K562 (cell line): Measurements from ENCODE around the gene ARFRP1. TPM values are rescaled to one million over a fixed set of nuclear protein-coding genes. Genes with fewer than 3 reads are reported as not detected.

ENCODE experiments used
- ATAC-seq: fragments of 200-7000 bp; cut with Tn5 transposase; 3 replicates; pipeline ENCODE4 v1.9.1; 2020; ENCODE audit warnings: moderate library complexity
- BruUV-seq: library from RNA; stranded (reverse); fragments of 400-500 nt; replicated peaks from 2 replicates; lab custom pipeline; 2021; lab: Mats Ljungman, UMichigan
- CTCF ChIA-PET: fragments of 300-600 bp; formaldehyde crosslinking; extraction: SDS; loops from one replicate; lab custom pipeline; 2021; ENCODE audit warnings: low intra/inter-chr PET ratio; lab: Yijun Ruan, JAX
- POLR2A ChIA-PET: fragments of 300-600, 350-650 bp; sonication (Branson Sonifier 250); formaldehyde crosslinking; extraction: SDS; loops from one replicate; lab custom pipeline; 2021; ENCODE audit warnings: antibody characterized with exemption, inconsistent platforms; lab: Yijun Ruan, JAX
- DNase-seq, 4 experiments: peaks; one replicate each; pipeline versions ENCODE4 v3.0.0 to v3.0.0-alpha.2; 2011 to 2018; ENCODE audit warnings: low spot score in 3 of 4, mixed read lengths in 3 of 4; ENCODE audit errors: extremely low read depth in 1 of 4
- FAIRE-seq: peaks from 2 replicates; lab custom pipeline; 2011; peaks lifted over from hg19 to GRCh38; lab: Jason Lieb, UNC
- H2AFZ ChIP-seq: 2 replicates; pipeline ENCODE4 v1.6.0; 2011; ENCODE audit warnings: low read depth, low read length, control low read depth, inconsistent platforms
- H3K27ac ChIP-seq: fragments of 200-600 bp; 3 replicates; pipeline ENCODE4 v1.8.0; 2011; ENCODE audit warnings: low read depth, mild to moderate bottlenecking, control low read depth, inconsistent platforms, low read length, moderate library complexity, mixed read lengths; ENCODE audit errors: extremely low read depth
- H3K27me3 ChIP-seq, 2 experiments: fragments of 300-600 bp in 1 of 2; 2 replicates in 1 of 2; 3 replicates in 1 of 2; pipeline versions ENCODE4 v1.6.0 to v1.8.0; 2011; ENCODE audit warnings: inconsistent platforms in 2 of 2, low read length in 2 of 2, mild to moderate bottlenecking in 1 of 2, mixed read lengths in 1 of 2, moderate library complexity in 1 of 2; ENCODE audit not compliant: control insufficient read depth in 2 of 2, insufficient read depth in 2 of 2
- H3K36me3 ChIP-seq: fragments of 300-600 bp; 3 replicates; pipeline ENCODE4 v1.8.0; 2011; ENCODE audit warnings: mild to moderate bottlenecking, low read length, inconsistent platforms; ENCODE audit not compliant: control insufficient read depth, insufficient read depth
- H3K4me1 ChIP-seq, 2 experiments: fragments of 200-600 bp in 1 of 2; replicated peaks in 1 of 2; 2 replicates in 1 of 2; 3 replicates in 1 of 2; pipeline versions ENCODE4 v1.5.1 to v1.8.0; 2011; ENCODE audit warnings: inconsistent platforms in 2 of 2, low read length in 2 of 2, mild to moderate bottlenecking in 1 of 2, mixed read lengths in 1 of 2, moderate library complexity in 1 of 2; ENCODE audit not compliant: control insufficient read depth in 2 of 2, insufficient read depth in 2 of 2
- H3K4me2 ChIP-seq: 2 replicates; pipeline ENCODE4 v1.6.1; 2011; ENCODE audit warnings: low read length, control low read depth, inconsistent platforms, mixed read lengths; ENCODE audit not compliant: insufficient read depth
- H3K4me3 ChIP-seq: fragments of 200-600 bp; sonication (generic), shearing (Covaris generic); 2 replicates; pipeline ENCODE4 v1.5.1; 2016; ENCODE audit warnings: control low read depth, inconsistent platforms
- H3K79me2 ChIP-seq: fragments of 200-600 bp; 3 replicates; pipeline ENCODE4 v1.8.0; 2011; ENCODE audit warnings: low read length, inconsistent platforms; ENCODE audit not compliant: control insufficient read depth, insufficient read depth
- H3K9ac ChIP-seq, 2 experiments: 2 replicates each; pipeline versions ENCODE4 v1.6.0 to v1.6.1; 2011; ENCODE audit warnings: low read depth in 2 of 2, low read length in 2 of 2, control low read depth in 1 of 2, inconsistent platforms in 1 of 2, mild to moderate bottlenecking in 1 of 2, mixed read lengths in 1 of 2; ENCODE audit not compliant: insufficient read depth in 1 of 2
- H3K9me1 ChIP-seq: one replicate; pipeline ENCODE4 v1.6.0; 2011; ENCODE audit warnings: inconsistent platforms, mild to moderate bottlenecking, low read length, moderate library complexity; ENCODE audit not compliant: control insufficient read depth, insufficient read depth
- H3K9me3 ChIP-seq: replicated peaks from 2 replicates; pipeline ENCODE4 v1.5.1; 2011; ENCODE audit warnings: low read depth, low read length, inconsistent platforms; ENCODE audit not compliant: control insufficient read depth, insufficient read depth
- H4K20me1 ChIP-seq: replicated peaks from 2 replicates; pipeline ENCODE4 v1.6.1; 2011; ENCODE audit warnings: low read length, inconsistent platforms, mixed read lengths; ENCODE audit not compliant: control insufficient read depth, insufficient read depth
- EGR1 ChIP-seq: fragments of 450-650 bp; conservative IDR thresholded peaks from 2 replicates; pipeline ENCODE4 v1.6.1; 2017; ENCODE audit warnings: mild to moderate bottlenecking
- FOSL1 ChIP-seq: fragments of 200-800 bp; sonication (Bioruptor generic); conservative IDR thresholded peaks from 2 replicates; pipeline ENCODE4 v1.6.1; 2016; ENCODE audit warnings: missing genetic modification characterization, missing compliant biosample characterization
- NFE2 ChIP-seq: IDR thresholded peaks from 2 replicates; pipeline ENCODE4 v1.6.1; 2014; ENCODE audit warnings: antibody characterized with exemption, low read depth
- POLR2G ChIP-seq: fragments of 200-400 bp; formaldehyde crosslinking; IDR thresholded peaks from 2 replicates; pipeline ENCODE4 v1.6.1; 2017; ENCODE audit warnings: low read depth, mild to moderate bottlenecking, antibody characterized with exemption, low read length, moderate library complexity
- RFX1 ChIP-seq: fragments of 450-650 bp; IDR thresholded peaks from 2 replicates; pipeline ENCODE4 v1.6.1; 2016; ENCODE audit warnings: mild to moderate bottlenecking, moderate library complexity
- TRIM24 ChIP-seq, 2 experiments: fragments of 450-650 bp; IDR thresholded peaks; 2 replicates each; pipeline ENCODE4 v1.6.1; 2016
- WGBS: fragments of 100-300 bp; shearing (Covaris generic); methylation state at CpG from one replicate; pipeline ENCODE4 v1.1.6; 2016; ENCODE audit warnings: low coverage, mixed read lengths; ENCODE audit not compliant: insufficient coverage; ENCODE audit errors: missing lambda C conversion rate; 5-methylcytosine and 5-hydroxymethylcytosine counted together
- in situ Hi-C: fragments of 300-500 bp; cut with MboI; formaldehyde crosslinking; loops from 4 replicates; pipeline ENCODE4 v1.15.0; 2018; ENCODE audit warnings: inconsistent platforms, mixed read lengths
- intact Hi-C: fragments of 100-400 bp; cut with micrococcal nuclease; formaldehyde crosslinking; loops from 2 replicates; pipeline ENCODE4 v1.14.2; 2022
- polyA plus RNA-seq, 8 experiments: library from polyadenylated mRNA; depleted of rRNA in 4 of 8; stranded (reverse) in 5 of 8; unstranded in 3 of 8; fragments of >200 nt; fragmentation: Nextera tagmentation in 2 of 8; fragmentation: Illumina TruSeq in 1 of 8; extraction: Ambion mirVana in 2 of 8; extraction: Trizol in 1 of 8; gene quantifications; 2 replicates each; pipeline versions ENCODE4 v1.2.1 to v1.2.3, GENCODE V29; 2011 to 2014; ENCODE audit warnings: inconsistent platforms in 1 of 8, missing spikeins in 1 of 8
- total RNA-seq, 7 experiments: library from RNA; depleted of rRNA in 6 of 7; stranded (reverse); fragments of >200 nt in 6 of 7; fragmentation: Illumina TruSeq in 2 of 7; extraction: Trizol in 2 of 7; gene quantifications; 2 replicates each; pipeline versions ENCODE4 v1.2.1 to v1.2.3, GENCODE V29; 2011 to 2021; ENCODE audit warnings: low replicate concordance in 1 of 7
- TF ChIP-seq, protein P1 (sequence below): sonication (generic); formaldehyde crosslinking; IDR thresholded peaks from 2 replicates; pipeline ENCODE4 v1.8.1; 2023; ENCODE audit warnings: mild to moderate bottlenecking, missing genetic modification reagents
- TF ChIP-seq, protein P2 (sequence below): sonication (generic); formaldehyde crosslinking; IDR thresholded peaks from 2 replicates; pipeline ENCODE4 v1.8.0; 2022; ENCODE audit warnings: missing genetic modification reagents, mild to moderate bottlenecking, moderate library complexity, borderline replicate concordance
- TF ChIP-seq, protein P3 (sequence below): sonication (generic); IDR thresholded peaks from 2 replicates; pipeline ENCODE4 v1.6.1; 2016
- TF ChIP-seq, protein P4 (sequence below), 3 experiments: fragments of 200-800 bp in 1 of 3; fragments of 250-450 bp in 1 of 3; fragments of 450-650 bp in 1 of 3; sonication (Bioruptor Pico) in 1 of 3; sonication (Bioruptor generic) in 1 of 3; formaldehyde crosslinking in 1 of 3; IDR thresholded peaks; 2 replicates each; pipeline versions ENCODE4 v1.6.1 to v1.8.0; 2016 to 2022; ENCODE audit warnings: mild to moderate bottlenecking in 2 of 3, missing genetic modification characterization in 2 of 3, missing compliant biosample characterization in 1 of 3, moderate library complexity in 1 of 3

The ARFRP1 gene
- total and polyA plus RNA-seq, 9 of the 15 experiments (the other 6 are each of a cell fraction or from before 2014, with no cell fraction given) = 2.2 to 78.9 (median 37.3) TPM

DNA sequence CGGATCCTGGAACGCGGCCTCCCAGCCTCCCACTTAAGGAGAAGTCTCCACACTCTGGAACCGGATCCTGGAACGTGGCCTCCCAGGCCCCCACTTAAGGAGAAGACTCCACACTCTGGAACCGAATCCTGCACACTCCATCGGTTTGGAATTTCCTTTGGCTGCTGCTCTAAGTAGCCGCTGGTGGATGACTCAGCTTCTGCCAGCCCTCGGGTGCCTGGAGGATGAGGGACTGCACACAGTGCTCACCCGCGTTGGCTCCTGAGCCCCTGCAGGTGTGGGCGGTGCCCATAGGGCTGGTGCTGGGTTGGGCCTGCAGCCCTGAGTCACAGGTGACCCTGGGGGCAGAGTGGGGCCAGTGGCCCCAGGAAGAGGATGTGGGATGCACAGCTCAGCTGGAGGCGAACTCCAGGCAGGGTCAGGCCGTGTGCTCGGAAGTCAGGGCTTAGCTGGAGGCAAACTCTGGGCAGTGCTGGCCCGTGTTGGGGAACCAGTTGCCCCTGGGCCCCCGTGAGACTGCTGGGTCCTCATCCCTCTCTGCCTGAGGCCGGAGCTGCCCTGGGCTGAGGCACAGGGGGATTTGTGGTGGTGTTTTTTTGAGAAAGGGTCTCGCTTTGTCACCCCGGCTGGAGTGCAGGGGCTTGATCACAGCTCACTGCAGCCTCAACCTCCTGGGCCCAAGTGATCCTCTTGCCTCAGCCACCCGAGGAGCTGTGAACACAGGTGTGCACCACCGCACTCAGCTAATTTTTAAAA, 25.2 kb downstream of the ARFRP1 start:
- peak overlapping the region in 1 of 2 experiments; percentile 78; a peak in 2 of 4 replicates for H3K9ac ChIP-seq
- POLR2A ChIA-PET = interaction anchor here (0.6 to 2.1 kb wide), 7 partner anchors 9 to 398 kb away, joined by 3 to 7 read pairs (median 3); no protein-coding TSS in a partner anchor
- TF ChIP-seq NFE2 = peak; percentile 10; the same call in 1 of the 2 replicates
- peak; percentile 69 for TF ChIP-seq POLR2G
- peak; percentile 30; the same call in 1 of the 2 replicates for TF ChIP-seq FOSL1 (tag)
- no peak for TF ChIP-seq RFX1
- TF ChIP-seq, protein P1, sequence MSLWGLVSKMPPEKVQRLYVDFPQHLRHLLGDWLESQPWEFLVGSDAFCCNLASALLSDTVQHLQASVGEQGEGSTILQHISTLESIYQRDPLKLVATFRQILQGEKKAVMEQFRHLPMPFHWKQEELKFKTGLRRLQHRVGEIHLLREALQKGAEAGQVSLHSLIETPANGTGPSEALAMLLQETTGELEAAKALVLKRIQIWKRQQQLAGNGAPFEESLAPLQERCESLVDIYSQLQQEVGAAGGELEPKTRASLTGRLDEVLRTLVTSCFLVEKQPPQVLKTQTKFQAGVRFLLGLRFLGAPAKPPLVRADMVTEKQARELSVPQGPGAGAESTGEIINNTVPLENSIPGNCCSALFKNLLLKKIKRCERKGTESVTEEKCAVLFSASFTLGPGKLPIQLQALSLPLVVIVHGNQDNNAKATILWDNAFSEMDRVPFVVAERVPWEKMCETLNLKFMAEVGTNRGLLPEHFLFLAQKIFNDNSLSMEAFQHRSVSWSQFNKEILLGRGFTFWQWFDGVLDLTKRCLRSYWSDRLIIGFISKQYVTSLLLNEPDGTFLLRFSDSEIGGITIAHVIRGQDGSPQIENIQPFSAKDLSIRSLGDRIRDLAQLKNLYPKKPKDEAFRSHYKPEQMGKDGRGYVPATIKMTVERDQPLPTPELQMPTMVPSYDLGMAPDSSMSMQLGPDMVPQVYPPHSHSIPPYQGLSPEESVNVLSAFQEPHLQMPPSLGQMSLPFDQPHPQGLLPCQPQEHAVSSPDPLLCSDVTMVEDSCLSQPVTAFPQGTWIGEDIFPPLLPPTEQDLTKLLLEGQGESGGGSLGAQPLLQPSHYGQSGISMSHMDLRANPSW = no peak
- TF ChIP-seq, protein P2, sequence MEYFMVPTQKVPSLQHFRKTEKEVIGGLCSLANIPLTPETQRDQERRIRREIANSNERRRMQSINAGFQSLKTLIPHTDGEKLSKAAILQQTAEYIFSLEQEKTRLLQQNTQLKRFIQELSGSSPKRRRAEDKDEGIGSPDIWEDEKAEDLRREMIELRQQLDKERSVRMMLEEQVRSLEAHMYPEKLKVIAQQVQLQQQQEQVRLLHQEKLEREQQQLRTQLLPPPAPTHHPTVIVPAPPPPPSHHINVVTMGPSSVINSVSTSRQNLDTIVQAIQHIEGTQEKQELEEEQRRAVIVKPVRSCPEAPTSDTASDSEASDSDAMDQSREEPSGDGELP = peak; percentile 40; the same call in 1 of the 2 replicates
- TF ChIP-seq, protein P3, sequence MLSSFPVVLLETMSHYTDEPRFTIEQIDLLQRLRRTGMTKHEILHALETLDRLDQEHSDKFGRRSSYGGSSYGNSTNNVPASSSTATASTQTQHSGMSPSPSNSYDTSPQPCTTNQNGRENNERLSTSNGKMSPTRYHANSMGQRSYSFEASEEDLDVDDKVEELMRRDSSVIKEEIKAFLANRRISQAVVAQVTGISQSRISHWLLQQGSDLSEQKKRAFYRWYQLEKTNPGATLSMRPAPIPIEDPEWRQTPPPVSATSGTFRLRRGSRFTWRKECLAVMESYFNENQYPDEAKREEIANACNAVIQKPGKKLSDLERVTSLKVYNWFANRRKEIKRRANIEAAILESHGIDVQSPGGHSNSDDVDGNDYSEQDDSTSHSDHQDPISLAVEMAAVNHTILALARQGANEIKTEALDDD = no peak
- TF ChIP-seq TRIM24 (IDR thresholded peaks at IDR 0.05) = no peak
- TF ChIP-seq, protein P4, sequence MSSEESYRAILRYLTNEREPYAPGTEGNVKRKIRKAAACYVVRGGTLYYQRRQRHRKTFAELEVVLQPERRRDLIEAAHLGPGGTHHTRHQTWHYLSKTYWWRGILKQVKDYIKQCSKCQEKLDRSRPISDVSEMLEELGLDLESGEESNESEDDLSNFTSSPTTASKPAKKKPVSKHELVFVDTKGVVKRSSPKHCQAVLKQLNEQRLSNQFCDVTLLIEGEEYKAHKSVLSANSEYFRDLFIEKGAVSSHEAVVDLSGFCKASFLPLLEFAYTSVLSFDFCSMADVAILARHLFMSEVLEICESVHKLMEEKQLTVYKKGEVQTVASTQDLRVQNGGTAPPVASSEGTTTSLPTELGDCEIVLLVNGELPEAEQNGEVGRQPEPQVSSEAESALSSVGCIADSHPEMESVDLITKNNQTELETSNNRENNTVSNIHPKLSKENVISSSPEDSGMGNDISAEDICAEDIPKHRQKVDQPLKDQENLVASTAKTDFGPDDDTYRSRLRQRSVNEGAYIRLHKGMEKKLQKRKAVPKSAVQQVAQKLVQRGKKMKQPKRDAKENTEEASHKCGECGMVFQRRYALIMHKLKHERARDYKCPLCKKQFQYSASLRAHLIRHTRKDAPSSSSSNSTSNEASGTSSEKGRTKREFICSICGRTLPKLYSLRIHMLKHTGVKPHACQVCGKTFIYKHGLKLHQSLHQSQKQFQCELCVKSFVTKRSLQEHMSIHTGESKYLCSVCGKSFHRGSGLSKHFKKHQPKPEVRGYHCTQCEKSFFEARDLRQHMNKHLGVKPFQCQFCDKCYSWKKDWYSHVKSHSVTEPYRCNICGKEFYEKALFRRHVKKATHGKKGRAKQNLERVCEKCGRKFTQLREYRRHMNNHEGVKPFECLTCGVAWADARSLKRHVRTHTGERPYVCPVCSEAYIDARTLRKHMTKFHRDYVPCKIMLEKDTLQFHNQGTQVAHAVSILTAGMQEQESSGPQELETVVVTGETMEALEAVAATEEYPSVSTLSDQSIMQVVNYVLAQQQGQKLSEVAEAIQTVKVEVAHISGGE (CRISPR knock-in tag; IDR thresholded peaks at IDR 0.05) = no peak
- peak; percentile 27; the same call in 1 of the 2 replicates for TF ChIP-seq EGR1

More for the DNA sequence above, 25.2 kb downstream of the ARFRP1 start:
- DNase-seq = no peak
- peaks cover 9 to 56% of the 10 kb centered on the region in 2 experiments for H3K4me1 ChIP-seq
- H3K79me2 ChIP-seq = no peaks in the 10 kb centered on the region
- CTCF ChIA-PET = no interaction called here
- 75% methylated on average over 17 of the region's 22 CpGs for WGBS
- FAIRE-seq = no peak
- no peaks in the 10 kb centered on the region for H3K9me3 ChIP-seq
- H4K20me1 ChIP-seq = no peaks in the 10 kb centered on the region
- H3K27ac ChIP-seq = no peak overlapping the region
- ATAC-seq = peak; percentile 13; the same call in 2 of the 3 replicates
- no peak overlapping the region for H2AFZ ChIP-seq
- no TSS peak for BruUV-seq
- no peak overlapping the region for H3K4me2 ChIP-seq
- H3K4me3 ChIP-seq = no peak overlapping the region
- H3K9me1 ChIP-seq = no peaks in the 10 kb centered on the region
- in situ Hi-C loops (no loop called here), intact Hi-C loops (no loop called here)
- H3K36me3 ChIP-seq = peaks cover 57% of the 10 kb centered on the region; the same call in 2 of the 3 replicates
- no peaks in the 10 kb centered on the region for H3K27me3 ChIP-seq
